ENCODE measurements around the gene ARHGAP28. TPM values are rescaled to one million over a fixed set of nuclear protein-coding genes. Genes with fewer than 3 reads are reported as not detected.

ARHGAP28 gene
- total RNA-seq, 1 experiment from 2014 or later, result not detected

DNA sequence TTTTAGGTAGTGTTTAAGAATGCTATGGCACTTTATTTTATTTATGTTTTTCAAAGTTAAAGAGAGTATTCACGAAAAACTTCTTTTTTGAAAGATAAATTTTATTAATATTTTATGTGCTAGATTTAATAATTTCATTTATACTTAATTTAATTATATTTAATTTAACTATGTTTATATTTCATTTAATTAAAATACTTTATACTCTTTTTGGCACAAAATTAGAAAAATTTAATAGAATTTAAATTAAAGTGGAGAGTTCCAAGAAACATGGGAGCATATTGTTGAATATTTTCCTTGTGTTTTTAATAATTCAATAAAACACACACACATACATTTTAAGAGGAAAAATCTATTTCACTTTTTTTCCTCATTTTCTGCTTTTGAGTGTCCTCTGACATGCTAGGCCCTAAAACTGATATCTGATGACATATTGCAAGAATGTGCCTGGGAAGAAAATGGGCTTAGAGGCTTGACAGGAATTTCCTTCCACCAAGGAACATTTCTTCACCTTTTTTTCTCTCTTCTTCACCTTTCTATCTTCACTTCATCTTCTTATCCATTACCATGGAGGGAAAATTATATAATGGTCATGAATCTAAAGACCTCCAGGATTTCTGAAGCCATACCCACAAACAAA is 15.4 kb downstream of the ARHGAP28 start:
- H3K36me3 ChIP-seq (ENCODE audit: insufficient read depth, low read length, poor library complexity, severe bottlenecking), result no peaks in the 10 kb centered on the region
- peaks cover 43% of the 10 kb centered on the region for H3K9me3 ChIP-seq (ENCODE audit: low read depth, low read length, poor library complexity, severe bottlenecking)
- H3K4me1 ChIP-seq (ENCODE audit: insufficient read depth, low read length, poor library complexity, severe bottlenecking), result no peaks in the 10 kb centered on the region
- H3K27ac ChIP-seq (ENCODE audit: low read depth, low read length, poor library complexity, severe bottlenecking), result no peak overlapping the region
- TF ChIP-seq, protein P1, sequence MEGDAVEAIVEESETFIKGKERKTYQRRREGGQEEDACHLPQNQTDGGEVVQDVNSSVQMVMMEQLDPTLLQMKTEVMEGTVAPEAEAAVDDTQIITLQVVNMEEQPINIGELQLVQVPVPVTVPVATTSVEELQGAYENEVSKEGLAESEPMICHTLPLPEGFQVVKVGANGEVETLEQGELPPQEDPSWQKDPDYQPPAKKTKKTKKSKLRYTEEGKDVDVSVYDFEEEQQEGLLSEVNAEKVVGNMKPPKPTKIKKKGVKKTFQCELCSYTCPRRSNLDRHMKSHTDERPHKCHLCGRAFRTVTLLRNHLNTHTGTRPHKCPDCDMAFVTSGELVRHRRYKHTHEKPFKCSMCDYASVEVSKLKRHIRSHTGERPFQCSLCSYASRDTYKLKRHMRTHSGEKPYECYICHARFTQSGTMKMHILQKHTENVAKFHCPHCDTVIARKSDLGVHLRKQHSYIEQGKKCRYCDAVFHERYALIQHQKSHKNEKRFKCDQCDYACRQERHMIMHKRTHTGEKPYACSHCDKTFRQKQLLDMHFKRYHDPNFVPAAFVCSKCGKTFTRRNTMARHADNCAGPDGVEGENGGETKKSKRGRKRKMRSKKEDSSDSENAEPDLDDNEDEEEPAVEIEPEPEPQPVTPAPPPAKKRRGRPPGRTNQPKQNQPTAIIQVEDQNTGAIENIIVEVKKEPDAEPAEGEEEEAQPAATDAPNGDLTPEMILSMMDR (conservative IDR thresholded peaks at IDR 0.05; ENCODE audit: low read depth, low read length), result no peak
- no peak for TF ChIP-seq EZH2 (IDR thresholded peaks at IDR 0.05; ENCODE audit: borderline replicate concordance, low read depth, low read length, poor library complexity, severe bottlenecking)
- BruUV-seq (replicated peaks), result no TSS peak
- ChIA-PET CTCF (no interaction called here), POLR2A (ENCODE audit: low non-redundant PET) (no interaction called here)
- H3K4me3 ChIP-seq (ENCODE audit: low read depth, low read length, poor library complexity, severe bottlenecking), result no peak overlapping the region
- intact Hi-C loops (cut with micrococcal nuclease; ENCODE audit: unreplicated experiment), result no loop called here
- DNase-seq (ENCODE audit: low spot score), result no peak
- no peaks in the 10 kb centered on the region for H3K27me3 ChIP-seq (replicated peaks; ENCODE audit: insufficient read depth, low read depth, low read length, poor library complexity)

DNA sequence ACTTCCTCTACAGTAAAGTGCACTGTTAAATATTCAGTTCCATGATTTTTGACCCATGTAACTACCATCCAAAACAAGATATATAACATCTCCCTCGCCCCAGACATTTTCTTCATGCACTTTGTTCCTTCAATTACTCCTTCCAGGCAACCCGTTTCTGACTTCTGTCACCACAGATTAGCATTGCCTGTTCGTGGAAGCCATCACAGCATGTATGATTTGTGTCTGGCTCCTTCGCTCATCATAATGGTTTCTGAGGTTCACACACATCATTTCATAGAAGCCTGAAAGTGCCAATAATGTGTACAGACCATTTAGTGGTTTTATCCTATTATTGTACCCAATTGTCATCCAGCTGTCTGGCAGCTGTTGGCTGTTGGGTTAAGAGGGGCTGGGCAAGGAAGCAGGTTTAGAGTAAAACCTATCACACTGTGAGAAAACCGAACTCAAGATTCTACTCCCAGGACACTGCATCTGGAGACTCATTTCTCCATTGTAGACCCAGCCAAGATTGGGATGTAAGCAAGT is 16.1 kb downstream of the ARHGAP28 start:
- Histone ChIP-seq H3K4me1 (ENCODE audit: insufficient read depth, low read length, poor library complexity, severe bottlenecking) (no peaks in the 10 kb centered on the region), H3K4me3 (ENCODE audit: low read depth, low read length, poor library complexity, severe bottlenecking) (no peak overlapping the region), H3K9me3 (ENCODE audit: low read depth, low read length, poor library complexity, severe bottlenecking) (peaks cover 43% of the 10 kb centered on the region), H3K36me3 (ENCODE audit: insufficient read depth, low read length, poor library complexity, severe bottlenecking) (no peaks in the 10 kb centered on the region), H3K27me3 (replicated peaks; ENCODE audit: insufficient read depth, low read depth, low read length, poor library complexity) (no peaks in the 10 kb centered on the region), H3K27ac (ENCODE audit: low read depth, low read length, poor library complexity, severe bottlenecking) (no peak overlapping the region)
- TF ChIP-seq, protein P1 (conservative IDR thresholded peaks at IDR 0.05; ENCODE audit: low read depth, low read length), result no peak
- TF ChIP-seq EZH2 (IDR thresholded peaks at IDR 0.05; ENCODE audit: borderline replicate concordance, low read depth, low read length, poor library complexity, severe bottlenecking), result no peak
- intact Hi-C loops (cut with micrococcal nuclease; ENCODE audit: unreplicated experiment), result no loop called here
- ChIA-PET CTCF (no interaction called here), POLR2A (ENCODE audit: low non-redundant PET) (no interaction called here)
- no TSS peak for BruUV-seq (replicated peaks)
- DNase-seq (ENCODE audit: low spot score), result no peak

DNA sequence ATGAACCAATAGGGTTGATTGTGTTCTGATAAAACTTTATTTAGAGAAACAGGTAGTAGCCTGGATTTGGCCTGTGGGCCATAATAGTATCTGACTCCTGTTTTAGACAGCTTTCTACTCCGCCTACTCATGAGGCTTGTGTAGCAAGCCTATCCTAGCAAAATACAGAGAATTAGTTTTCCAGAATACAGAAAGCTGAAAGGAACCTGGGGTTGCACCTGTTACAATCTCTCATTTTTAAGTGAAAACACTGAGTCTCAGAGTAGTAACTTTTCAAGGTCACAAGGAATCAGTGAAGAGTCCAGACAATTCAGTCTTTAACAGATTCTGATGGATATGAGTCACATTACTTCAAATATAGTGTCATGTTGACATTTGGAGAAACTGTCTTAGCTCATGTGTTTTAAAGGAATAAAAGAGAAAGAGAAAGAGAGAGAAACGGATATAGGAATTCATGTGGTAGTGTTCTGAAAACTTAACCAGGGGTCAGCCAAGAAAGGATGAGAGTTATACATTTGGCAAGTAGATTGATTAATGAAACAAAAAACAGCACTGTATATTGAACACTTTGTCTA is 17.0 kb downstream of the ARHGAP28 start:
- no peak for DNase-seq (ENCODE audit: low spot score)
- ChIA-PET POLR2A (ENCODE audit: low non-redundant PET) (no interaction called here), CTCF (no interaction called here)
- Histone ChIP-seq H3K9me3 (ENCODE audit: low read depth, low read length, poor library complexity, severe bottlenecking) (peaks cover 36% of the 10 kb centered on the region), H3K27ac (ENCODE audit: low read depth, low read length, poor library complexity, severe bottlenecking) (no peak overlapping the region), H3K4me3 (ENCODE audit: low read depth, low read length, poor library complexity, severe bottlenecking) (no peak overlapping the region), H3K27me3 (replicated peaks; ENCODE audit: insufficient read depth, low read depth, low read length, poor library complexity) (no peaks in the 10 kb centered on the region), H3K4me1 (ENCODE audit: insufficient read depth, low read length, poor library complexity, severe bottlenecking) (no peaks in the 10 kb centered on the region), H3K36me3 (ENCODE audit: insufficient read depth, low read length, poor library complexity, severe bottlenecking) (no peaks in the 10 kb centered on the region)
- BruUV-seq (replicated peaks), result no TSS peak
- intact Hi-C loops (cut with micrococcal nuclease; ENCODE audit: unreplicated experiment), result no loop called here
- TF ChIP-seq EZH2 (IDR thresholded peaks at IDR 0.05; ENCODE audit: borderline replicate concordance, low read depth, low read length, poor library complexity, severe bottlenecking), result no peak
- TF ChIP-seq, protein P1 (conservative IDR thresholded peaks at IDR 0.05; ENCODE audit: low read depth, low read length), result no peak

Measured in A673 (cell line).